MM.1S (cell line): Measurements from ENCODE around the gene SMC5.

Source experiments
- DNase-seq: peaks from one replicate; pipeline ENCODE4 v3.0.0-alpha.2; 2015
- H2AFZ ChIP-seq: fragments of 300-600 bp; sonication (generic); 2 replicates; pipeline ENCODE4 v1.6.0; 2016; ENCODE audit warnings: antibody characterized with exemption, low read length
- H3F3A ChIP-seq: fragments of 300-600 bp; sonication (generic); 2 replicates; pipeline ENCODE4 v1.6.1; 2016; ENCODE audit warnings: mild to moderate bottlenecking, antibody characterized with exemption, low read length, moderate library complexity, mixed read lengths; ENCODE audit not compliant: insufficient read depth
- H3K27ac ChIP-seq: fragments of 300-600 bp; sonication (generic); 2 replicates; pipeline ENCODE4 v1.5.1; 2016; ENCODE audit warnings: mild to moderate bottlenecking, low read length
- H3K27me3 ChIP-seq: fragments of 300-600 bp; sonication (generic); replicated peaks from 2 replicates; pipeline ENCODE4 v1.6.0; 2016; ENCODE audit warnings: low read length; ENCODE audit not compliant: insufficient read depth
- H3K36me3 ChIP-seq: fragments of 300-600 bp; sonication (generic); replicated peaks from 2 replicates; pipeline ENCODE4 v1.6.1; 2016; ENCODE audit warnings: mild to moderate bottlenecking, low read length, mixed read lengths; ENCODE audit not compliant: insufficient read depth
- H3K4me1 ChIP-seq: fragments of 300-600 bp; sonication (generic); 2 replicates; pipeline ENCODE4 v1.6.1; 2016; ENCODE audit warnings: low read length, mixed read lengths
- H3K4me2 ChIP-seq: fragments of 300-600 bp; sonication (generic); 2 replicates; pipeline ENCODE4 v1.6.0; 2016; ENCODE audit warnings: low read depth, low read length
- H3K4me3 ChIP-seq: fragments of 300-600 bp; sonication (generic); 2 replicates; pipeline ENCODE4 v1.5.1; 2016; ENCODE audit warnings: low read length, mixed read lengths
- H3K79me2 ChIP-seq: fragments of 300-600 bp; sonication (generic); 2 replicates; pipeline ENCODE4 v1.6.1; 2016; ENCODE audit warnings: mixed run types, low read length, mixed read lengths
- H3K9ac ChIP-seq: fragments of 300-600 bp; sonication (generic); 2 replicates; pipeline ENCODE4 v1.6.1; 2016; ENCODE audit warnings: low read length, mixed read lengths
- H3K9me2 ChIP-seq: fragments of 300-600 bp; sonication (generic); replicated peaks from 2 replicates; pipeline ENCODE4 v1.6.1; 2016; ENCODE audit warnings: mild to moderate bottlenecking, low read length, mixed read lengths; ENCODE audit not compliant: insufficient read depth
- H3K9me3 ChIP-seq: fragments of 300-600 bp; sonication (generic); replicated peaks from 2 replicates; pipeline ENCODE4 v1.6.1; 2016; ENCODE audit warnings: mild to moderate bottlenecking, low read length, mixed read lengths; ENCODE audit not compliant: insufficient read depth
- H4K20me1 ChIP-seq: fragments of 300-600 bp; sonication (generic); 2 replicates; pipeline ENCODE4 v1.6.1; 2016; ENCODE audit warnings: mild to moderate bottlenecking, low read length, moderate library complexity, mixed read lengths; ENCODE audit not compliant: insufficient read depth
- EZH2 ChIP-seq: fragments of 300-600 bp; sonication (generic); optimal IDR thresholded peaks from 2 replicates; pipeline ENCODE3; 2017; ENCODE audit warnings: low read depth, mild to moderate bottlenecking, antibody characterized with exemption, low read length, mixed read lengths
- EZH2phosphoT487 ChIP-seq: fragments of 300-600 bp; sonication (generic); IDR thresholded peaks from 2 replicates; pipeline ENCODE4 v1.6.1; 2018; ENCODE audit warnings: antibody characterized with exemption, low read length
- TF ChIP-seq, protein P1 (sequence below): fragments of 300-600 bp; sonication (generic); IDR thresholded peaks from 2 replicates; pipeline ENCODE4 v1.5.1; 2016; ENCODE audit warnings: antibody characterized with exemption, low read length, mixed read lengths

SMC5 gene

DNA sequence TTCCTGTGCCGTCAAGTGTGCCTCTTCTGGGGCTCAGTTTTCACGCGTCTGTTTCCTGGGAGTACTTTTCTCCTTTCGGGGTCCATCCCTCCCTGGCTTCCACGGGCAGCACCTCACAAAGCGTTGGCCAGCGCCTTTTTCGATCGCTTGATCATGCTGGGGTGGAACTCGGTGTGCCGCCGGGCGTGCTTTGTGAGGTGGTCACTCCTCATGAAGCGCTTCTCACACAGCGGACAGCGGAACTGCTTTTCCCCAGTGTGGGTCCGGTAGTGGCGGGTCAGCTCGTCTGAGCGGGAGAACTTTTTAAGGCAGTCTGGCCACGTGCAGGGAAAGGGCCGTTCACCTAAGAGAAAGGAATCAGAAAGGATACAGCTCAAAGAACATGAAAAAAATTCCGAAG, 128.9 kb downstream of the SMC5 start:
- Histone ChIP-seq H4K20me1 (no peaks in the 10 kb centered on the region), H3K36me3 (no peaks in the 10 kb centered on the region), H3K4me3 (no peak overlapping the region), H3K4me1 (no peaks in the 10 kb centered on the region), H3F3A (no peaks in the 10 kb centered on the region; the same call in 1 of the 2 replicates), H3K27me3 (no peaks in the 10 kb centered on the region), H3K9me3 (no peaks in the 10 kb centered on the region), H3K27ac (no peak overlapping the region), H2AFZ (no peak overlapping the region), H3K79me2 (no peaks in the 10 kb centered on the region), H3K4me2 (no peak overlapping the region), H3K9me2 (no peaks in the 10 kb centered on the region), H3K9ac (no peak overlapping the region)
- no peak for TF ChIP-seq EZH2
- TF ChIP-seq EZH2phosphoT487: no peak
- DNase-seq: no peak

DNA sequence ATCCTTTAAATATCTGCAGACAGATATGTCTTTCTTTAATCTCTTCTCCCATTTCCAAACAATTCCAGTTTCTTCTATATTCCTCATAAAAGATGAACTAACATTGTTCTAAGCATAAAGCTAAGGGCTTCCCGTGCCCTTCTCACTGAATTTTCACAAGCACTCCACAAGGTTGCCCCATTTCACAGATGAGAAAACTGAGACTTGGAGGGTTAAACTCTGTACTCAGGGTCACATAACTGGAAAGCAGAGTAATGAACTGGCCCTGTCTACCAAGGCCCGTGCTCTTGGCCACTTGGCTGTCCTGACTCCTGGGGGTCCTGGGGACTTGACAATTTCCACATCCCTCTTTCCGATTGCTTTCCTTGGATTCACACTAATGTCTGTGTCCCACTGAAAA, 130.4 kb downstream of the SMC5 start:
- H4K20me1 ChIP-seq: no peaks in the 10 kb centered on the region
- no peaks in the 10 kb centered on the region for H3K27me3 ChIP-seq
- H3K9me3 ChIP-seq: no peaks in the 10 kb centered on the region
- no peak overlapping the region for H3K9ac ChIP-seq
- no peak overlapping the region for H3K4me2 ChIP-seq
- H3K4me1 ChIP-seq: no peaks in the 10 kb centered on the region
- TF ChIP-seq EZH2: no peak
- no peak for TF ChIP-seq EZH2phosphoT487
- TF ChIP-seq, protein P1, sequence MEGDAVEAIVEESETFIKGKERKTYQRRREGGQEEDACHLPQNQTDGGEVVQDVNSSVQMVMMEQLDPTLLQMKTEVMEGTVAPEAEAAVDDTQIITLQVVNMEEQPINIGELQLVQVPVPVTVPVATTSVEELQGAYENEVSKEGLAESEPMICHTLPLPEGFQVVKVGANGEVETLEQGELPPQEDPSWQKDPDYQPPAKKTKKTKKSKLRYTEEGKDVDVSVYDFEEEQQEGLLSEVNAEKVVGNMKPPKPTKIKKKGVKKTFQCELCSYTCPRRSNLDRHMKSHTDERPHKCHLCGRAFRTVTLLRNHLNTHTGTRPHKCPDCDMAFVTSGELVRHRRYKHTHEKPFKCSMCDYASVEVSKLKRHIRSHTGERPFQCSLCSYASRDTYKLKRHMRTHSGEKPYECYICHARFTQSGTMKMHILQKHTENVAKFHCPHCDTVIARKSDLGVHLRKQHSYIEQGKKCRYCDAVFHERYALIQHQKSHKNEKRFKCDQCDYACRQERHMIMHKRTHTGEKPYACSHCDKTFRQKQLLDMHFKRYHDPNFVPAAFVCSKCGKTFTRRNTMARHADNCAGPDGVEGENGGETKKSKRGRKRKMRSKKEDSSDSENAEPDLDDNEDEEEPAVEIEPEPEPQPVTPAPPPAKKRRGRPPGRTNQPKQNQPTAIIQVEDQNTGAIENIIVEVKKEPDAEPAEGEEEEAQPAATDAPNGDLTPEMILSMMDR: no peak
- H2AFZ ChIP-seq: no peak overlapping the region
- no peaks in the 10 kb centered on the region for H3K9me2 ChIP-seq
- no peak overlapping the region for H3K27ac ChIP-seq
- no peak for DNase-seq
- no peaks in the 10 kb centered on the region; the same call in 1 of the 2 replicates for H3F3A ChIP-seq
- H3K4me3 ChIP-seq: no peak overlapping the region
- H3K36me3 ChIP-seq: no peaks in the 10 kb centered on the region
- H3K79me2 ChIP-seq: no peaks in the 10 kb centered on the region

DNA sequence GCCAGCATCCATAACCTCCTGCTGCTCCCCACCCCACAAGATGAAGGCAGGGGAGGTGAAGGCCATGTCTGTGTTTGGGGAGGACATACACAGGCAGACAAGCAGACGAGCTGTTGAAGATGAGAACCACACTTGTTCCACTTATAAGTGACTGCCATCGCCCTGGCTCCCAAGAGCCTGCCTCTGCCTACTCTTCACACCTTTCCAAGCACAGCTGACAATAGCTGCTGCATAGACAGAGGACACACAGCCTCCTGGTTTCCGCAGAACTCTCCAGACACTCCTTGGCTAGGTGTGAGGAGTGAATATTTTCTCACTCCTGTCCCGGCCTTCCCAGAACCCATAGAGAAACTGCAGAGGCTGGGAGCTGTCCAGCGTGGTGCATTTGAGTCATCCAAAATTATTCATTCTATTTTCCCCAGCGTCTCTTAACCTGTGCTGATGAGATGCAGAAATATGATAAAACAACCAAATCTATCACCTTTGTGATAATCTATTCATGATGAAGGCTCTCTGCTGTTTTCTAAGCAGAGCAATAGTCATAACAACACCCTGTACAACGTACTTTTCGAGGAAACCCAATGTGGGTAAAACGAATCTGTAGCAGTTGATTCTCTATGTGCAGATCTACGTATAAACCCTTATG, 131.0 kb downstream of the SMC5 start:
- H3K9me3 ChIP-seq: no peaks in the 10 kb centered on the region
- no peak overlapping the region for H3K9ac ChIP-seq
- no peak overlapping the region for H3K4me3 ChIP-seq
- no peaks in the 10 kb centered on the region for H3K79me2 ChIP-seq
- no peaks in the 10 kb centered on the region; the same call in 1 of the 2 replicates for H3F3A ChIP-seq
- no peaks in the 10 kb centered on the region for H3K9me2 ChIP-seq
- H3K4me2 ChIP-seq: no peak overlapping the region
- no peak for DNase-seq
- TF ChIP-seq EZH2phosphoT487 (no peak), EZH2 (no peak)
- TF ChIP-seq, protein P1: no peak
- H2AFZ ChIP-seq: no peak overlapping the region
- no peaks in the 10 kb centered on the region for H3K27me3 ChIP-seq
- no peaks in the 10 kb centered on the region for H3K36me3 ChIP-seq
- no peaks in the 10 kb centered on the region for H4K20me1 ChIP-seq
- H3K4me1 ChIP-seq: no peaks in the 10 kb centered on the region
- no peak overlapping the region for H3K27ac ChIP-seq

DNA sequence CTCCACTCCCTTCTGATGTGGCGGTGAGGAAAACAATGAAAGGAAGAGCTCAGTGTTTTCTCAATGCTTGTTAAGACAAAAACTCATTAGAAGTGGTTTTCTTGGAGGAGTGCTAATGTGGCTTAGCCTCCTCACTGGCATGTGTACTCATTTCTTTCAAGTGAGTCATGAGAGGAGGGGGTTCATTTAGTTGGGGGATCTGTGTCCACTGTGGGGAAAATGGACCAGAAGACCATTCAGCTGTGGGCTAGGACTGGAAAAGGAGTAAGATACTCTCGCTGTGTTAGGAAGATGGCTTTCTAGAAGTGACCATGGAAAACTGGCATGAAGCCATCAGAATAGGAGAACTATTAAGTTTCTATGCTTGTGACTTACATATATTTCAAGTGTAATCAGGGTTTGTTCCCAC, 132.2 kb downstream of the SMC5 start:
- H3K36me3 ChIP-seq: no peaks in the 10 kb centered on the region
- no peaks in the 10 kb centered on the region for H3K9me2 ChIP-seq
- H3K79me2 ChIP-seq: no peaks in the 10 kb centered on the region
- no peak overlapping the region for H3K27ac ChIP-seq
- H3K4me3 ChIP-seq: no peak overlapping the region
- DNase-seq: no peak
- H3K9ac ChIP-seq: no peak overlapping the region
- H2AFZ ChIP-seq: no peak overlapping the region
- no peaks in the 10 kb centered on the region for H4K20me1 ChIP-seq
- H3F3A ChIP-seq: no peaks in the 10 kb centered on the region
- no peaks in the 10 kb centered on the region for H3K27me3 ChIP-seq
- no peak overlapping the region for H3K4me2 ChIP-seq
- no peak for TF ChIP-seq EZH2phosphoT487
- TF ChIP-seq EZH2: no peak
- TF ChIP-seq, protein P1: no peak
- H3K9me3 ChIP-seq: no peaks in the 10 kb centered on the region
- H3K4me1 ChIP-seq: no peaks in the 10 kb centered on the region
